Upper lobe of right lung (tissue), 1 donor: ENCODE data around the gene CELF4. TPM values are rescaled to one million over a fixed set of nuclear protein-coding genes. Genes with fewer than 3 reads are reported as not detected.

Experiments used
- ATAC-seq: fragments of 200-7000 bp; cut with Tn5 transposase; one replicate; pipeline ENCODE4 v1.9.1; 2020; ENCODE audit warnings: mild to moderate bottlenecking, moderate library complexity
- DNase-seq: peaks from one replicate; pipeline ENCODE4 v3.0.0-alpha.2; 2020
- H3K27ac ChIP-seq: fragments of 200-600 bp; one replicate; pipeline ENCODE4 v1.8.0; 2022
- H3K27me3 ChIP-seq: fragments of 200-600 bp; one replicate; pipeline ENCODE4 v1.8.0; 2022; ENCODE audit warnings: mild to moderate bottlenecking
- H3K36me3 ChIP-seq: fragments of 200-600 bp; one replicate; pipeline ENCODE4 v1.8.0; 2022
- H3K4me1 ChIP-seq: fragments of 200-600 bp; one replicate; pipeline ENCODE4 v1.8.0; 2022
- H3K4me3 ChIP-seq: fragments of 200-600 bp; one replicate; pipeline ENCODE4 v1.8.0; 2022; ENCODE audit warnings: mild to moderate bottlenecking
- H3K9me3 ChIP-seq: fragments of 200-600 bp; one replicate; pipeline ENCODE4 v1.8.0; 2022
- intact Hi-C: fragments of 100-400 bp; cut with DNase I; formaldehyde crosslinking; loops from one replicate; pipeline ENCODE4 v1.11.0; 2022
- total RNA-seq: library from RNA; stranded (reverse); fragmentation: NEBNext Ultra II Directional; extraction: Animal tissue kit (Norgen Biotek cat#: 25700); gene quantifications from one replicate; pipeline ENCODE4 v1.2.1, GENCODE V29; 2021
- TF ChIP-seq, protein P1 (sequence below): fragments of 200-600 bp; IDR thresholded peaks from one replicate; pipeline ENCODE4 v1.8.0; 2022; ENCODE audit warnings: antibody characterized with exemption
- donor health status: DM: no; HTN: yes; CAD: no; lungs with severe emphysema.

CELF4 gene
- total RNA-seq, 1 donor from 2014 or later = 1.2 TPM

DNA sequence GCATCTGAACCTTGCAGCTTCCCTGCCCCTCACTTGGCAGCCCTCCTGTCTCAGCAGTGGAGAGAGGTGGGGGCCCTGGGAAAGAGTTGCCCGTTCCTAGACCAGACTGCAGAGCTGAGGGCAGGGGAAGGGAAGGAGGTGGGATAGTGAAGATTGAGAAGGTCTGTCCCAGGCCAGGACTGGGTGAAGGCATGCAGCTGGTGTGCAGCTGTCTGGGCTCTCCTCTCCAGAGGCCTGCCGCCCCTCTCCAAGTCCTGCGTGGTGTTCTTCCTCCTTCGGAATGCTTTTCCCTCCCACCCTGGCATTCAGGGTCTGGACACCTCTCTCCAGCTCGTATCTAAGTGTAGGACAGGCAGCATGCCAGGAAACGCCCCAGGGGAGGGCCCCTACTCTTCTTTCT, 323.5 kb downstream of the CELF4 start:
- Histone ChIP-seq H3K27ac (no peak overlapping the region), H3K4me1 (no peaks in the 10 kb centered on the region), H3K9me3 (no peaks in the 10 kb centered on the region), H3K36me3 (no peaks in the 10 kb centered on the region), H3K27me3 (peaks cover 6% of the 10 kb centered on the region), H3K4me3 (no peak overlapping the region)
- peak; percentile 37 for ATAC-seq
- DNase-seq = no peak
- TF ChIP-seq, protein P1, sequence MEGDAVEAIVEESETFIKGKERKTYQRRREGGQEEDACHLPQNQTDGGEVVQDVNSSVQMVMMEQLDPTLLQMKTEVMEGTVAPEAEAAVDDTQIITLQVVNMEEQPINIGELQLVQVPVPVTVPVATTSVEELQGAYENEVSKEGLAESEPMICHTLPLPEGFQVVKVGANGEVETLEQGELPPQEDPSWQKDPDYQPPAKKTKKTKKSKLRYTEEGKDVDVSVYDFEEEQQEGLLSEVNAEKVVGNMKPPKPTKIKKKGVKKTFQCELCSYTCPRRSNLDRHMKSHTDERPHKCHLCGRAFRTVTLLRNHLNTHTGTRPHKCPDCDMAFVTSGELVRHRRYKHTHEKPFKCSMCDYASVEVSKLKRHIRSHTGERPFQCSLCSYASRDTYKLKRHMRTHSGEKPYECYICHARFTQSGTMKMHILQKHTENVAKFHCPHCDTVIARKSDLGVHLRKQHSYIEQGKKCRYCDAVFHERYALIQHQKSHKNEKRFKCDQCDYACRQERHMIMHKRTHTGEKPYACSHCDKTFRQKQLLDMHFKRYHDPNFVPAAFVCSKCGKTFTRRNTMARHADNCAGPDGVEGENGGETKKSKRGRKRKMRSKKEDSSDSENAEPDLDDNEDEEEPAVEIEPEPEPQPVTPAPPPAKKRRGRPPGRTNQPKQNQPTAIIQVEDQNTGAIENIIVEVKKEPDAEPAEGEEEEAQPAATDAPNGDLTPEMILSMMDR = no peak
- intact Hi-C loops = no loop called here

DNA sequence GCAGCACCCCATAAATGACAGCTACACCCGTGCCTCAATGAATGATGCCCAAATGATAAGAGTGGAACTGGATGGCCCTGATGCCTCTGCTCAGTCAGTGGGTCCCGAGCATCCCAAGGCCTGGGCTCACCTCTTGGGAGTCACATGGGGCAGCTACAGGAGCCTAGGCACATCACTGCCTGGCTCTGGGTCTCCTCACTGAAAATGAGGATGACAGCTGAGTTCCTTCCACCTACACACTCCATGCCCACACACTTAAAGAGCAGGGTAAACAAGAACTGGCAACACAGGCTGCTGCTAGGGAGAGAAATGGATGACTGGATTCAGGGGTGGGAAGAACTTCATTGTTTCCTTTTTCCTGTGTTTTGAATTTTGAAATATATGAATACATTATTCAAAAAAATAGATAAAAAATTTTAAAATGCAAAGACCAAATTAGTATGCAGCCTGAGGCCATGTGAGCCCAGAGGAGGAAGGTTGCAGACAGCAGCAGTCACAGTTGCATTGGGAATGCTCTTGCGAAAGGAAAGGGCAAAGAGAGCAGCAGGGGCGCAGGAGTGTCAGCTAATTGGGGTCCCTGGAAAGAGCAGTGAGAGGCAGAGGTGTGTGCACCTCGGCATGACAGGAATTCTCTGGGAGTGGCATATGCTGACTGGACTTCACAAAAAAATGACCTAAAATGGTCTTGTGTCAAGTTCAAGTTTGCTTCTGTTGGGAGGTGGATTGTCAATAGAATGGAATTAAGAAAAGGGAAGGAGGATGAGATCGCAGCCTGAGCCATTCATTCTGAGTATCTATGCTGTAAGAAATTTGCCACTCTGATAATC, 327.1 kb downstream of the CELF4 start:
- intact Hi-C loops = no loop called here
- H3K27me3 ChIP-seq = no peaks in the 10 kb centered on the region
- H3K4me3 ChIP-seq = no peak overlapping the region
- H3K4me1 ChIP-seq = no peaks in the 10 kb centered on the region
- TF ChIP-seq, protein P1 = no peak
- ATAC-seq = peak; percentile 15
- no peaks in the 10 kb centered on the region for H3K36me3 ChIP-seq
- DNase-seq = no peak
- no peaks in the 10 kb centered on the region for H3K9me3 ChIP-seq
- H3K27ac ChIP-seq = no peak overlapping the region

DNA sequence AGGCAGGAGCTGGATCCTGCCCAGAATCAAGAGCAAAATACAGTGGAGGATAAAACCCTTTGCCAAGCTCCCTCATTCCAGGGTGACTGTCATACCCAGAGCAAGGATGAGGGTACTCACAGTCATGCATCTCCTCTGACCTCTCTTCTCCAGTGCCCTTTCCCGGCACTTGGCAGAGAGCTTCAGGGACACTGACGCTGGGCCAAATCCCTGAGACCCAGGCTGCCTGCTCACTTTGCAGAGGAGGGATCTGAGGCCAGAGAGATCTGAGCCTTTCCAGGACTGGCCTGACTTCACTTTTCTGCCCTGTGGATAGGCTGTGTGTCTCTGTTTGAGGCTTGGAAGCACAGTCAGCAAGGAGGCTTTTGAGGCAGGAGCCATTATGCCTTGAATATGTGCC, 330.0 kb downstream of the CELF4 start:
- no peaks in the 10 kb centered on the region for H3K27me3 ChIP-seq
- H3K36me3 ChIP-seq = no peaks in the 10 kb centered on the region
- no peaks in the 10 kb centered on the region for H3K4me1 ChIP-seq
- no peaks in the 10 kb centered on the region for H3K9me3 ChIP-seq
- intact Hi-C loops = no loop called here
- DNase-seq (no peak), ATAC-seq (no peak)
- no peak overlapping the region for H3K27ac ChIP-seq
- H3K4me3 ChIP-seq = no peak overlapping the region
- TF ChIP-seq, protein P1 = no peak

DNA sequence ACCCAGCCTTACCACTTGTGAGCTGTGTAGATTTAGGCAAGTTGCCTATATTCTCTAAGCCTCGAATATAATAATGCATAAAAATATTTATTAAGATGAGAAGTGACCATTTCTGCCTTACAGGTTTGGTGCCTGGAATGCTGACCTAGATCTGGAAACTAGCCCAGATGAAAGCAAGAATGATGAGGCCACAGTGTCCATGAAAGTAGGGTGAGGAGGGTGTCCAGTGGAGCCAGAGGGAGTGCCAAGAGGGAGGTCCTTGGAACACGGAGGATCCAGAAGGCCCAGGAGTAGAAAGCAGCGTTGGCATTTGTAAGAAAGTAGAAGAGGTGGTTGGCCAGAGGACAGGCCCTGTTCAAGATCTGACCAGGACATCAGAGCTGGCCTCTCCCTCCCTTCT, 334.3 kb downstream of the CELF4 start:
- intact Hi-C loops = no loop called here
- no peak for DNase-seq
- no peak for ATAC-seq
- Histone ChIP-seq H3K9me3 (no peaks in the 10 kb centered on the region), H3K4me1 (no peaks in the 10 kb centered on the region), H3K27me3 (no peaks in the 10 kb centered on the region), H3K27ac (no peak overlapping the region), H3K4me3 (no peak overlapping the region), H3K36me3 (no peaks in the 10 kb centered on the region)
- TF ChIP-seq, protein P1 = no peak

DNA sequence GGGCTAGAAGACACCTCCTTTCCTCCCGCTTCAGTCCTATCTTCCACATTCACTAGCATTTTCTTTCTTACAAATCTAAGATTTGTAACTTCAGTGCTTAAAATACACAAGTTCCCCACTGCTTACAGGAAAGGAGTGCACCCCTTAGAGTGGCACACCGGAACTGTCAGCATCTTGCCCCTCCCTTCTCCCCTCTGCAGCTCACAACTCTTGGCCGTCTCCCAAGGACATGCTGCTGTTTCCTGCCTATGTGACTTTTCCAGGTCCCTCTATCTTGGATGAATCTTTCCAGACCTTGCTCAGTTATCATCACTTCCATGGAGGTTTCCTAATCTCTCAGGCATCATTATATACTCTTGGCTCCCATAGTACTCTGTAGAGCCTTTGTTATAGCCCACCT, 334.8 kb downstream of the CELF4 start:
- DNase-seq (no peak), ATAC-seq (no peak)
- Histone ChIP-seq H3K27ac (no peak overlapping the region), H3K9me3 (no peaks in the 10 kb centered on the region), H3K36me3 (no peaks in the 10 kb centered on the region), H3K4me1 (no peaks in the 10 kb centered on the region), H3K27me3 (no peaks in the 10 kb centered on the region), H3K4me3 (no peak overlapping the region)
- intact Hi-C loops = no loop called here
- TF ChIP-seq, protein P1 = no peak
